HG02885 (cell line): ENCODE results near the gene WNT7A.

Experiments
- ATAC-seq: cut with Tn5 transposase; IDR thresholded peaks from one replicate; pipeline ENCODE4 v1.9.1; 2021; ENCODE audit warnings: mild to moderate bottlenecking; ENCODE audit not compliant: unreplicated experiment, poor library complexity

Gene WNT7A

GRCh38 chr3:13801361-13802204 is 78.3 kb downstream of the WNT7A start:
- ATAC-seq = no peak

GRCh38 chr3:13800064-13800463 is 79.8 kb downstream of the WNT7A start:
- ATAC-seq = no peak

- no peak for ATAC-seq
Observed at GRCh38 chr3:13798401-13798800, 81.5 kb downstream of the WNT7A start.

GRCh38 chr3:13796701-13797460 is 83.0 kb downstream of the WNT7A start:
- ATAC-seq = no peak

GRCh38 chr3:13795816-13796215 is 84.1 kb downstream of the WNT7A start:
- ATAC-seq = no peak

- ATAC-seq = no peak
Observed at GRCh38 chr3:13794322-13794721, 85.5 kb downstream of the WNT7A start.

GRCh38 chr3:13793451-13793850 is 86.4 kb downstream of the WNT7A start:
- ATAC-seq = no peak

GRCh38 chr3:13792512-13793371 is 87.1 kb downstream of the WNT7A start:
- no peak for ATAC-seq

GRCh38 chr3:13792051-13792490 is 87.8 kb downstream of the WNT7A start:
- ATAC-seq = no peak

- no peak for ATAC-seq
Observed at GRCh38 chr3:13791198-13792050, 88.4 kb downstream of the WNT7A start.

GRCh38 chr3:13790376-13791197 is 89.3 kb downstream of the WNT7A start:
- no peak for ATAC-seq

GRCh38 chr3:13788522-13789424 is 91.1 kb downstream of the WNT7A start:
- ATAC-seq = no peak

- no peak for ATAC-seq
Observed at GRCh38 chr3:13787533-13788132, 92.2 kb downstream of the WNT7A start.

GRCh38 chr3:13786811-13787210 is 93.1 kb downstream of the WNT7A start:
- no peak for ATAC-seq

- no peak for ATAC-seq
Observed at GRCh38 chr3:13785853-13786436, 93.9 kb downstream of the WNT7A start.

GRCh38 chr3:13785351-13785750 is 94.5 kb downstream of the WNT7A start:
- no peak for ATAC-seq

GRCh38 chr3:13783476-13783875 is 96.4 kb downstream of the WNT7A start:
- ATAC-seq = no peak
